Fibroblast of mammary gland (primary cell): ENCODE measurements around the gene TSSK2.

ENCODE experiments used
- DNase-seq: peaks from one replicate; pipeline ENCODE4 v3.0.0-alpha.2; 2010; ENCODE audit warnings: low read depth
- H3K4me3 ChIP-seq: 2 replicates; pipeline ENCODE4 v1.5.1; 2011; ENCODE audit warnings: low read depth, mild to moderate bottlenecking, low read length, moderate library complexity; ENCODE audit not compliant: control insufficient read depth
- TF ChIP-seq, protein P1 (sequence below): conservative IDR thresholded peaks from 2 replicates; pipeline ENCODE4 v1.5.1; 2011; ENCODE audit warnings: low read depth, low read length, inconsistent platforms; ENCODE audit not compliant: control insufficient read depth, insufficient read depth

The TSSK2 gene

GRCh38 chr22:19096555-19096954 is 34.6 kb upstream of the TSSK2 start:
- TF ChIP-seq, protein P1, sequence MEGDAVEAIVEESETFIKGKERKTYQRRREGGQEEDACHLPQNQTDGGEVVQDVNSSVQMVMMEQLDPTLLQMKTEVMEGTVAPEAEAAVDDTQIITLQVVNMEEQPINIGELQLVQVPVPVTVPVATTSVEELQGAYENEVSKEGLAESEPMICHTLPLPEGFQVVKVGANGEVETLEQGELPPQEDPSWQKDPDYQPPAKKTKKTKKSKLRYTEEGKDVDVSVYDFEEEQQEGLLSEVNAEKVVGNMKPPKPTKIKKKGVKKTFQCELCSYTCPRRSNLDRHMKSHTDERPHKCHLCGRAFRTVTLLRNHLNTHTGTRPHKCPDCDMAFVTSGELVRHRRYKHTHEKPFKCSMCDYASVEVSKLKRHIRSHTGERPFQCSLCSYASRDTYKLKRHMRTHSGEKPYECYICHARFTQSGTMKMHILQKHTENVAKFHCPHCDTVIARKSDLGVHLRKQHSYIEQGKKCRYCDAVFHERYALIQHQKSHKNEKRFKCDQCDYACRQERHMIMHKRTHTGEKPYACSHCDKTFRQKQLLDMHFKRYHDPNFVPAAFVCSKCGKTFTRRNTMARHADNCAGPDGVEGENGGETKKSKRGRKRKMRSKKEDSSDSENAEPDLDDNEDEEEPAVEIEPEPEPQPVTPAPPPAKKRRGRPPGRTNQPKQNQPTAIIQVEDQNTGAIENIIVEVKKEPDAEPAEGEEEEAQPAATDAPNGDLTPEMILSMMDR = no peak

GRCh38 chr22:19097518-19097917 is 33.6 kb upstream of the TSSK2 start:
- no peak for DNase-seq
- no peak overlapping the region for H3K4me3 ChIP-seq

More at GRCh38 chr22:19096555-19096954, 34.6 kb upstream of the TSSK2 start:
- H3K4me3 ChIP-seq = no peak overlapping the region
- no peak for DNase-seq

DNA sequence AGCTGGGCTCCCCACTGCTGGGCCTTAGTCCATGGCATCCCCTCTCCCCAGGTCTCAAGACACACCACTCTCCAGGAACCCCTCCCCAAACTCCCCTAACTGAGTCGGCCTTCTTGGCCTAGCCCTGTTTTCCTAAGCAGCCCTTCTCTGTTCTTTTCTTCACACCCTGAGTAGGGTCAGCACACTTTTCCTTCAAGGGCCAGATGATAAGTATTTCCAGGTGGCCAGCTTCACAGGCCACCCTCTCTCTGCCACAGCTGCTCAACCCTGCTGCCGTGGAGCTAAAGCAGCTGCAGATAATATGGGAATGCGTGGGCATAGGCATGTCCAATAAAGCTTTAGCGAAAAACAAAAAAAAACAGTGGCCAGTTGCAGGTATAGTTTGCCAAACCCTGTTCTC is 33.0 kb upstream of the TSSK2 start:
- no peak for DNase-seq
- H3K4me3 ChIP-seq = no peak overlapping the region
- TF ChIP-seq, protein P1 = no peak

More at GRCh38 chr22:19097518-19097917, 33.6 kb upstream of the TSSK2 start:
- TF ChIP-seq, protein P1 = no peak

DNA sequence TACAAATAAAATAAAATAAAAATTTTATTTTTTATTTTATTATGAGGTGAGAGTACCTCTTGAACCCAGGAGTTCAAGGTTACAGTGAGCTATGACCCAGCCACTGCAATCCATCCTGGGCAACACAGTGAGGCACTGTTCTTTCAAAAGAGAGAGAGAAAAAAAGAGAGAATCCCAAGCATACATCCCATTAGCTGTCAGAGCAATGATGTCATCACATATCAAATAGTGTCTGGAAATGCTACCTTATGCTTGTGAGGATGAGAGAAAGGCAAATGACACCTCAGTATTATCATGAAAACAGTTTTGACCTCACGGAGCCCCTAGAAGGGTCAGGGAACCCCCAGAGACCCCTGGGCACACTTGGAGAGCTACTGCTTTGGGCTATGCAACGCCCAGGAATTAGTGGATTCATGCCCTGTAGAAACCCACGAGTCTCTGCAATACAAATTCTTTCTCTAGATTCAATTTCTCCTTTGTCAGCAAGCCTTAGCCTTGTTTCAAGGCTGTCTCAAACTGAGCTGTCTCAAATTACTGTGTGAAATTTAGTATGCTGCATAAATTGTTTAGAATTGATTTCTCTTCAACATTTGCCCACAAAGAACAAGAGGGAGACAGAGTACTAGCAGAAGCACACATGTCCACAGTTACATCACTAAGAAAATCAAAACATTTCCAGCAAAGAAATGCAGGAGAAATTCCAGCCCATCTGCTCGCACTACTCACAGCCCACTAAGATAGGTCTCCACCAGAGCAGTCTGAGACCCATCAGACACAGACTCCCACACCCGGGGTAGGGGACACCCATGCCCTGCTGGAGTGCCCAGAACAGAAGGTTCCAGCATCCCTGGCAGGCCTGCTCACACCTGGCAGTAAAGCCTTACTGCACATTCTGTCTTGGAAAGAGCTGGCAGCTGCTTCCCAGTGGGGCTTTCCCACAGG is 27.0 kb upstream of the TSSK2 start:
- TF ChIP-seq, protein P1 = no peak
- DNase-seq = no peak
- H3K4me3 ChIP-seq = no peak overlapping the region

DNA sequence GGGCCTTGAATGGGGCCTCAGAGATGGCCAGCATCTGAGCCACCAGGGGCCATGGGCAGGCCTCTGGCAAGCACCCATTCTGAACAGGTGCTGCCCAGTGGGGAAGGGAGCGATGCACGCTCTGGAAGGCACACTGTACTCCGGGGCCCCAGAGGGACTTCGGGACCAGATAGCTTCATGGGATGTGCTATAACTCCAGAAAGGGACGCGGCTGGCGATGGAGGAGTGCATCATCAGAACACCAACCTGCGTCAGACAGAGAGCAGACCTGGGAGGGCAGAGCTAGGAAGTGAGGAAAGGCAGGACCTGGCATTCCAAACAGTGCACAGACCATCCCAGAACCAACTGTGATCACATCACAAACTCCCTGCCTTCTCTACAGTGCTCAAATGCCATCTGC is 25.7 kb upstream of the TSSK2 start:
- no peak overlapping the region for H3K4me3 ChIP-seq
- TF ChIP-seq, protein P1 = no peak
- no peak for DNase-seq

DNA sequence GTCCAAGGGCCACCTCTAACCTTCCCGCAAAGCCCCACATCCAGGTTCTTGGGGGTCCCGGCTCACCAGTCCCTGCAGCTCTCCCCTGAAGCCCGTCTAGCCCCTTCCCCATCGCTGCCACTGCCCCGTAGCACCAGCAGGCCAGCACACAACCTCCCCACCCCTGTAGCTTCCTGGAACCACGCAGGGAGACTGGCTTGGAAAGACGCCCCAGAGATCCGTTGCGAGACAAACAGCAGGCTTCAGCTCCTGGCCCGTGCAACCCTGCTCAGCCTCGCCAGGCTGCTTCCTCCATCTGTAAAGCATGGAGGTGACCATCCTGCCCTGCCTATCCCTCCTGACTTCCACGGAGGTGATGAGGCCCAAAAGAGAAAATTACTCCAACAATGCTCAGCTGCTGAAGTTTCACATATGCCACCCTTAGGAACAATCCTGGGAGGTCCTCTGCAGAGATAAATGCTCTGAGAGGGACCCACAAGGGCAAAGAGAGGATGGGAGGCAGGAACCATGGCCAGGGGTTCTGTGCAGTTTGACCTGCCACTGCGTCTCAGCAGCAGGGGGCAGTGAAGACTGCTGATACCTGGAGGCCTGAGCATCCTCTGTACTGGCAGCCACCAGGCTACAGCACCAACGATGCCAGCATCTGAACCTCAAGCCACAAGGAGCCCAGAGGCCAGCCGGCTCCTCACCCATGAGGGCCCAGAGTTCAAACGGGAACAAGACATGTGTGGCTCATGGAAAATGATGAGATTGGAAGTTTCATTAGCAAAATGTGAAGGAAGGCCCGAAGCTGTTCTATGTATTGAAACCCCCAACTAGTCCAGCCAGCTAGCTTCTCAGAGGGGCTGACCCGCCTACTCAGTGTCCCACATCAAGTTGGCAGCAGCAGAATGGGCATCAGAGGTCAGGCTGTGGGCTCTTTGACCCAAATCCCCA is 25.0 kb upstream of the TSSK2 start:
- DNase-seq = no peak
- no peak overlapping the region for H3K4me3 ChIP-seq
- TF ChIP-seq, protein P1 = peak; percentile 27
